ENCODE results near the gene NAV1.
A peak's percentile ranks its signal among the peaks of the same experiment; 100 is the strongest.

DNA sequence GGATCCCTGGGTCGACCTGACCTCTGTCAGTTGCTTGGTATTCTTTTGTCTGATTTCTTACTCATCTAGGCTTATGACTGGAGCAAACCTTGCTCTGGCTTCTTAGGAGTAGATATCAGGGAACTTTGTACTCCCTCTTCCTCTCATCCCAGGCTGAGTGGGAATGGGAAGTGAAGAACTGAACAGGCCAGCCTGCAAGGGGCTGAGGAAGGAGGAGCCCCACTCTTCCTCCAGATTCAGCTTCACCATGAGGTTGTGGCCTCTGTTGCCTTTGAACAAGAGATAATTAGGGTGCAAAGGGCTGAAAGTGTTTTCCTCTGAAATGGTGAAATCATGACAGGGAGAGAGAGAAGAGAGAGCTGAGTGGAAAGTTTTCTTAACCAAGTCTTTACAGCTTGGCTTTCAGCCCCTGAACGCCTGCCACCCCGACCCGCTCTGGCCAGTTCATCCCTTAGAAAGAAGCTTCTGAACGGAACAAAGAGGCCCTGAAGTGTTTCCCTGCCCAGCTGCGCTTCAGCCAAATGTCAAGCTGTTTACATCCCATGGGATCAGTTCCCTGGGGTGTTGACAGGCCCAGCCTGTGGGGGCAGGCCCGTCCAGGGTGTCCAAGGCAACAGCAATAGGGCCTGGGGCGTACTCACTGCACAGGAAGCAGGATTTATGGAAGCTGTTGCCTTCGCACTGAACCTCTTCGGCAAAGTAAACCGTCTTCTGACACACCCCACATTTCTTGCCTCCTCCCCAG is 43.2 kb upstream of the NAV1 start:
- TF ChIP-seq, protein P1, sequence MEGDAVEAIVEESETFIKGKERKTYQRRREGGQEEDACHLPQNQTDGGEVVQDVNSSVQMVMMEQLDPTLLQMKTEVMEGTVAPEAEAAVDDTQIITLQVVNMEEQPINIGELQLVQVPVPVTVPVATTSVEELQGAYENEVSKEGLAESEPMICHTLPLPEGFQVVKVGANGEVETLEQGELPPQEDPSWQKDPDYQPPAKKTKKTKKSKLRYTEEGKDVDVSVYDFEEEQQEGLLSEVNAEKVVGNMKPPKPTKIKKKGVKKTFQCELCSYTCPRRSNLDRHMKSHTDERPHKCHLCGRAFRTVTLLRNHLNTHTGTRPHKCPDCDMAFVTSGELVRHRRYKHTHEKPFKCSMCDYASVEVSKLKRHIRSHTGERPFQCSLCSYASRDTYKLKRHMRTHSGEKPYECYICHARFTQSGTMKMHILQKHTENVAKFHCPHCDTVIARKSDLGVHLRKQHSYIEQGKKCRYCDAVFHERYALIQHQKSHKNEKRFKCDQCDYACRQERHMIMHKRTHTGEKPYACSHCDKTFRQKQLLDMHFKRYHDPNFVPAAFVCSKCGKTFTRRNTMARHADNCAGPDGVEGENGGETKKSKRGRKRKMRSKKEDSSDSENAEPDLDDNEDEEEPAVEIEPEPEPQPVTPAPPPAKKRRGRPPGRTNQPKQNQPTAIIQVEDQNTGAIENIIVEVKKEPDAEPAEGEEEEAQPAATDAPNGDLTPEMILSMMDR (IDR thresholded peaks at IDR 0.05; ENCODE audit: low read depth, low read length, missing input control), result no peak
- peak in 1 of 2 donors; percentile 47 for TF ChIP-seq EGR1 (IDR thresholded peaks at IDR 0.05; ENCODE audit: low read depth in 2 of 2)
- no peak for TF ChIP-seq TAF1 (conservative IDR thresholded peaks at IDR 0.05)
- peak; percentile 59 for TF ChIP-seq YY1 (IDR thresholded peaks at IDR 0.05)
- peak; percentile 90 to 91 for TF ChIP-seq RXRA (IDR thresholded peaks at IDR 0.05)
